Endometrial microvascular endothelial cells (primary cell): Measurements from ENCODE around the gene NOD2. TPM values are rescaled to one million over a fixed set of nuclear protein-coding genes. Genes with fewer than 3 reads are reported as not detected.

Experiments
- in situ Hi-C: cut with HindIII; loops from 2 replicates; pipeline ENCODE4 v1.10.0; 2017; ENCODE audit warnings: low sequenced_read_pairs, low pct_unique_long_range_greater_than_20kb; ENCODE audit errors: inconsistent ontology term
- total RNA-seq: library from RNA; depleted of rRNA; stranded (reverse); fragments of >200 nt; gene quantifications from one replicate; pipeline ENCODE4 v1.2.3, GENCODE V29; 2015; ENCODE audit errors: inconsistent ontology term

Gene NOD2
- total RNA-seq, 1 donor from 2014 or later, result 1.9 TPM

GRCh38 chr16:50709061-50709684 is 15.8 kb downstream of the NOD2 start:
- in situ Hi-C loops, result no loop called here

- in situ Hi-C loops, result no loop called here
These were observed 16.6 kb downstream of the NOD2 start for GRCh38 chr16:50709980-50710379.

GRCh38 chr16:50711040-50711439 is 17.6 kb downstream of the NOD2 start:
- in situ Hi-C loops, result no loop called here

- in situ Hi-C loops, result no loop called here
These were observed 18.6 kb downstream of the NOD2 start for GRCh38 chr16:50711862-50712559.

- in situ Hi-C loops, result no loop called here
These were observed 19.1 kb downstream of the NOD2 start for GRCh38 chr16:50712560-50712898.

GRCh38 chr16:50712956-50713355 is 19.6 kb downstream of the NOD2 start:
- in situ Hi-C loops, result no loop called here

GRCh38 chr16:50717091-50717490 is 23.7 kb downstream of the NOD2 start:
- in situ Hi-C loops, result no loop called here

GRCh38 chr16:50717494-50717893 is 24.1 kb downstream of the NOD2 start:
- in situ Hi-C loops, result no loop called here

- in situ Hi-C loops, result no loop called here
These were observed 24.8 kb downstream of the NOD2 start for GRCh38 chr16:50718061-50718760.

- in situ Hi-C loops, result no loop called here
These were observed 25.5 kb downstream of the NOD2 start for GRCh38 chr16:50718761-50719400.

- in situ Hi-C loops, result no loop called here
These were observed 26.3 kb downstream of the NOD2 start for GRCh38 chr16:50719401-50720337.

GRCh38 chr16:50721549-50722404 is 28.4 kb downstream of the NOD2 start:
- in situ Hi-C loops, result no loop called here

GRCh38 chr16:50722405-50722737 is 29.0 kb downstream of the NOD2 start:
- in situ Hi-C loops, result no loop called here

- in situ Hi-C loops, result no loop called here
These were observed 29.6 kb downstream of the NOD2 start for GRCh38 chr16:50722960-50723359.

- in situ Hi-C loops, result no loop called here
These were observed 30.9 kb downstream of the NOD2 start for GRCh38 chr16:50724306-50724705.

GRCh38 chr16:50731130-50731988 is 38.0 kb downstream of the NOD2 start:
- in situ Hi-C loops, result no loop called here
